Measurements from ENCODE around the gene KIF13A. TPM values are rescaled to one million over a fixed set of nuclear protein-coding genes. Genes with fewer than 3 reads are reported as not detected.

The KIF13A gene
- total and polyA plus RNA-seq, 2 experiments from 2014 or later: 8.4 to 28.2 TPM

DNA sequence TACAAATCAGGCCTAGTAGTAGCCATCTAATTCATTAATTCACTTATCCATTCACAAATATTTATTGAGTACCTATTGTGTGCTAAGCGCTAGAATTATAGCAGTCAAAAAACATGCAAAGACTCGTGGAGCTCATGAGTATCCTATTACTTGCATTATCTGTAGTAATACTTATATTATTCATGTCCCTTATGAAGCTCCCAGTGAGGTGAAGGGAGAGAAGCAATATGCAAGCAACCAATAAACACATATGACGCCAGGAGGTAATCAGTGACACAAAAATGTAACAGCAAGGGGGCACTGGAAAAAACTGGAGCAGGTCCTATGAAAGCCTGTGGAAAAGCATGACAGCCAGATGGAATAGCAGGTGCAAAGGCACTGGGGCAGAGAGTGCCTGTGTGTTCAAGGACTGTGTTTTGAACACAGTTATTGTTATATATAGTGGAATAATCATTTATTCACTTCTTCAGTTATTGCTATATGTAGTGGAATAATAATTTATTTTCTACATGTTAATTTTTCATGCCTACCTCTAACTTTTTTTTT, 109.5 kb downstream of the KIF13A start:
- DNase-seq (ENCODE audit: low spot score) (no peak), ATAC-seq (no peak)
- Histone ChIP-seq H3K79me2 (replicated peaks; ENCODE audit: insufficient read depth) (peaks cover 3% of the 10 kb centered on the region), H3K27me3 (ENCODE audit: insufficient read depth) (no peaks in the 10 kb centered on the region), H3K27ac (ENCODE audit: low read depth) (no peak overlapping the region), H4K20me1 (replicated peaks; ENCODE audit: insufficient read depth) (no peaks in the 10 kb centered on the region), H3K4me3 (no peak overlapping the region), H3F3A (replicated peaks; ENCODE audit: low read depth) (no peaks in the 10 kb centered on the region), H3K36me3 (ENCODE audit: insufficient read depth) (no peaks in the 10 kb centered on the region), H2AFZ (no peak overlapping the region), H3K4me2 (no peak overlapping the region), H3K4me1 (ENCODE audit: insufficient read depth) (peaks cover 4% of the 10 kb centered on the region), H3K9me2 (ENCODE audit: insufficient read depth) (no peaks in the 10 kb centered on the region)
- TF ChIP-seq STAT1 (IDR thresholded peaks at IDR 0.05; ENCODE audit: unreplicated experiment): no peak
- no peak for TF ChIP-seq ZNF114 (CRISPR knock-in tag; IDR thresholded peaks at IDR 0.05)
- no peaks in the 10 kb centered on the region for H3K9me3 Mint-ChIP-seq
- H3K4me1 Mint-ChIP-seq: peaks cover 4% of the 10 kb centered on the region; the same call in 2 of the 3 replicates
- H3K27me3 Mint-ChIP-seq (ENCODE audit: insufficient read depth, low read depth, poor library complexity): no peaks in the 10 kb centered on the region
- H3K27ac Mint-ChIP-seq: no peak overlapping the region
- H3K4me3 Mint-ChIP-seq: no peak overlapping the region
- H3K36me3 Mint-ChIP-seq (ENCODE audit: low read depth): no peaks in the 10 kb centered on the region; the same call in 2 of the 3 replicates

DNA sequence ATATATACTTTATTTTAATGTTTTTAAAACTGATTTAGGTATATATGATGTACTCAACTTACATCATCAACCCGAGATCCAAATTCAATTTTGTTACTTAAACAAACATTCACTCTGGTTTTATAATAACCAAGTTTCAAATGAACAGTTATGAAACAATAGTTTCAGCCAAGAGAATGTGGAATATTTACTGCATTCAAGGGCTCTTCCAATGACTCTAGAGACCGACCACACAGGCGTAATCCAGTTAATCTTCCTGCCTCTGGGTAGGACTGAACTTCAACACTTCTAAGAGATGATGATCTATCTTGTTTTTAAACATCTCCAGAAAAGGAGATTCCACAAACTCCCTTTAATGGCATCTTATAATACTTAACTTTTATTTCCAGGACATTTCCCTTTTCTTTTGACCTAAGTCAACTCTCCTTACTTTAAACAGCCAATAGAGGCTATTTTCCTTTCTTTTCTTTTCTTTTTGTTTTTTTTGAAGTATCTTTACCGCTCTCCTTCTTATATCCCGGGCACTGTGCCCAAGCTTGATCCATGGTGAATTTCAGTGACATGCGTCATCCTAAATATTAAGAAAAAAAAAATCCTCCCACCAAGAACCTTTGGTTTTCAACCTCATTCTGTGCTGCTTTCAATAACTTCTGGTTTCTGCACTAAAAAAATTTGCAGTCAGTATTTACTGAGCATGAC, 110.1 kb downstream of the KIF13A start:
- Histone ChIP-seq H3K27me3 (ENCODE audit: insufficient read depth) (no peaks in the 10 kb centered on the region), H2AFZ (no peak overlapping the region), H3K9me2 (ENCODE audit: insufficient read depth) (no peaks in the 10 kb centered on the region), H3K27ac (ENCODE audit: low read depth) (no peak overlapping the region), H3K4me2 (no peak overlapping the region), H3K4me3 (no peak overlapping the region), H3K79me2 (replicated peaks; ENCODE audit: insufficient read depth) (peaks cover under 1% of the 10 kb centered on the region), H4K20me1 (replicated peaks; ENCODE audit: insufficient read depth) (no peaks in the 10 kb centered on the region), H3F3A (replicated peaks; ENCODE audit: low read depth) (no peaks in the 10 kb centered on the region), H3K4me1 (ENCODE audit: insufficient read depth) (peaks cover 4% of the 10 kb centered on the region), H3K36me3 (ENCODE audit: insufficient read depth) (no peaks in the 10 kb centered on the region)
- no peak overlapping the region for H3K27ac Mint-ChIP-seq
- ATAC-seq: no peak
- H3K4me3 Mint-ChIP-seq: no peak overlapping the region
- no peaks in the 10 kb centered on the region; the same call in 2 of the 3 replicates for H3K36me3 Mint-ChIP-seq (ENCODE audit: low read depth)
- H3K9me3 Mint-ChIP-seq: no peaks in the 10 kb centered on the region
- no peaks in the 10 kb centered on the region for H3K27me3 Mint-ChIP-seq (ENCODE audit: insufficient read depth, low read depth, poor library complexity)
- peaks cover 4% of the 10 kb centered on the region; the same call in 2 of the 3 replicates for H3K4me1 Mint-ChIP-seq
- DNase-seq (ENCODE audit: low spot score): no peak
- no peak for TF ChIP-seq EZH2phosphoT487 (IDR thresholded peaks at IDR 0.05; ENCODE audit: unreplicated experiment)
- TF ChIP-seq STAT1 (IDR thresholded peaks at IDR 0.05; ENCODE audit: unreplicated experiment): no peak
- no peak for TF ChIP-seq JUNB (IDR thresholded peaks at IDR 0.05; ENCODE audit: unreplicated experiment)
- TF ChIP-seq, protein P1, sequence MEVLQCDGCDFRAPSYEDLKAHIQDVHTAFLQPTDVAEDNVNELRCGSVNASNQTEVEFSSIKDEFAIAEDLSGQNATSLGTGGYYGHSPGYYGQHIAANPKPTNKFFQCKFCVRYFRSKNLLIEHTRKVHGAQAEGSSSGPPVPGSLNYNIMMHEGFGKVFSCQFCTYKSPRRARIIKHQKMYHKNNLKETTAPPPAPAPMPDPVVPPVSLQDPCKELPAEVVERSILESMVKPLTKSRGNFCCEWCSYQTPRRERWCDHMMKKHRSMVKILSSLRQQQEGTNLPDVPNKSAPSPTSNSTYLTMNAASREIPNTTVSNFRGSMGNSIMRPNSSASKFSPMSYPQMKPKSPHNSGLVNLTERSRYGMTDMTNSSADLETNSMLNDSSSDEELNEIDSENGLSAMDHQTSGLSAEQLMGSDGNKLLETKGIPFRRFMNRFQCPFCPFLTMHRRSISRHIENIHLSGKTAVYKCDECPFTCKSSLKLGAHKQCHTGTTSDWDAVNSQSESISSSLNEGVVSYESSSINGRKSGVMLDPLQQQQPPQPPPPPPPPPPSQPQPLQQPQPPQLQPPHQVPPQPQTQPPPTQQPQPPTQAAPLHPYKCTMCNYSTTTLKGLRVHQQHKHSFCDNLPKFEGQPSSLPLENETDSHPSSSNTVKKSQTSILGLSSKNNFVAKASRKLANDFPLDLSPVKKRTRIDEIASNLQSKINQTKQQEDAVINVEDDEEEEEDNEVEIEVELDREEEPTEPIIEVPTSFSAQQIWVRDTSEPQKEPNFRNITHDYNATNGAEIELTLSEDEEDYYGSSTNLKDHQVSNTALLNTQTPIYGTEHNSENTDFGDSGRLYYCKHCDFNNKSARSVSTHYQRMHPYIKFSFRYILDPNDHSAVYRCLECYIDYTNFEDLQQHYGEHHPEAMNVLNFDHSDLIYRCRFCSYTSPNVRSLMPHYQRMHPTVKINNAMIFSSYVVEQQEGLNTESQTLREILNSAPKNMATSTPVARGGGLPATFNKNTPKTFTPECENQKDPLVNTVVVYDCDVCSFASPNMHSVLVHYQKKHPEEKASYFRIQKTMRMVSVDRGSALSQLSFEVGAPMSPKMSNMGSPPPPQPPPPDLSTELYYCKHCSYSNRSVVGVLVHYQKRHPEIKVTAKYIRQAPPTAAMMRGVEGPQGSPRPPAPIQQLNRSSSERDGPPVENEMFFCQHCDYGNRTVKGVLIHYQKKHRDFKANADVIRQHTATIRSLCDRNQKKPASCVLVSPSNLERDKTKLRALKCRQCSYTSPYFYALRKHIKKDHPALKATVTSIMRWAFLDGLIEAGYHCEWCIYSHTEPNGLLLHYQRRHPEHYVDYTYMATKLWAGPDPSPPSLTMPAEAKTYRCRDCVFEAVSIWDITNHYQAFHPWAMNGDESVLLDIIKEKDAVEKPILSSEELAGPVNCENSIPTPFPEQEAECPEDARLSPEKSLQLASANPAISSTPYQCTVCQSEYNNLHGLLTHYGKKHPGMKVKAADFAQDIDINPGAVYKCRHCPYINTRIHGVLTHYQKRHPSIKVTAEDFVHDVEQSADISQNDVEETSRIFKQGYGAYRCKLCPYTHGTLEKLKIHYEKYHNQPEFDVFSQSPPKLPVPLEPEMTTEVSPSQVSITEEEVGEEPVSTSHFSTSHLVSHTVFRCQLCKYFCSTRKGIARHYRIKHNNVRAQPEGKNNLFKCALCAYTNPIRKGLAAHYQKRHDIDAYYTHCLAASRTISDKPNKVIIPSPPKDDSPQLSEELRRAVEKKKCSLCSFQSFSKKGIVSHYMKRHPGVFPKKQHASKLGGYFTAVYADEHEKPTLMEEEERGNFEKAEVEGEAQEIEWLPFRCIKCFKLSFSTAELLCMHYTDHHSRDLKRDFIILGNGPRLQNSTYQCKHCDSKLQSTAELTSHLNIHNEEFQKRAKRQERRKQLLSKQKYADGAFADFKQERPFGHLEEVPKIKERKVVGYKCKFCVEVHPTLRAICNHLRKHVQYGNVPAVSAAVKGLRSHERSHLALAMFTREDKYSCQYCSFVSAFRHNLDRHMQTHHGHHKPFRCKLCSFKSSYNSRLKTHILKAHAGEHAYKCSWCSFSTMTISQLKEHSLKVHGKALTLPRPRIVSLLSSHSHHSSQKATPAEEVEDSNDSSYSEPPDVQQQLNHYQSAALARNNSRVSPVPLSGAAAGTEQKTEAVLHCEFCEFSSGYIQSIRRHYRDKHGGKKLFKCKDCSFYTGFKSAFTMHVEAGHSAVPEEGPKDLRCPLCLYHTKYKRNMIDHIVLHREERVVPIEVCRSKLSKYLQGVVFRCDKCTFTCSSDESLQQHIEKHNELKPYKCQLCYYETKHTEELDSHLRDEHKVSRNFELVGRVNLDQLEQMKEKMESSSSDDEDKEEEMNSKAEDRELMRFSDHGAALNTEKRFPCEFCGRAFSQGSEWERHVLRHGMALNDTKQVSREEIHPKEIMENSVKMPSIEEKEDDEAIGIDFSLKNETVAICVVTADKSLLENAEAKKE (CRISPR knock-in tag; IDR thresholded peaks at IDR 0.05): no peak
- no peak for TF ChIP-seq ZNF331 (CRISPR knock-in tag; IDR thresholded peaks at IDR 0.05; ENCODE audit: low read depth)
- TF ChIP-seq NANOG (IDR thresholded peaks at IDR 0.05; ENCODE audit: borderline replicate concordance): no peak
- TF ChIP-seq EZH2 (IDR thresholded peaks at IDR 0.05; ENCODE audit: low read depth, unreplicated experiment): no peak
- TF ChIP-seq, protein P2, sequence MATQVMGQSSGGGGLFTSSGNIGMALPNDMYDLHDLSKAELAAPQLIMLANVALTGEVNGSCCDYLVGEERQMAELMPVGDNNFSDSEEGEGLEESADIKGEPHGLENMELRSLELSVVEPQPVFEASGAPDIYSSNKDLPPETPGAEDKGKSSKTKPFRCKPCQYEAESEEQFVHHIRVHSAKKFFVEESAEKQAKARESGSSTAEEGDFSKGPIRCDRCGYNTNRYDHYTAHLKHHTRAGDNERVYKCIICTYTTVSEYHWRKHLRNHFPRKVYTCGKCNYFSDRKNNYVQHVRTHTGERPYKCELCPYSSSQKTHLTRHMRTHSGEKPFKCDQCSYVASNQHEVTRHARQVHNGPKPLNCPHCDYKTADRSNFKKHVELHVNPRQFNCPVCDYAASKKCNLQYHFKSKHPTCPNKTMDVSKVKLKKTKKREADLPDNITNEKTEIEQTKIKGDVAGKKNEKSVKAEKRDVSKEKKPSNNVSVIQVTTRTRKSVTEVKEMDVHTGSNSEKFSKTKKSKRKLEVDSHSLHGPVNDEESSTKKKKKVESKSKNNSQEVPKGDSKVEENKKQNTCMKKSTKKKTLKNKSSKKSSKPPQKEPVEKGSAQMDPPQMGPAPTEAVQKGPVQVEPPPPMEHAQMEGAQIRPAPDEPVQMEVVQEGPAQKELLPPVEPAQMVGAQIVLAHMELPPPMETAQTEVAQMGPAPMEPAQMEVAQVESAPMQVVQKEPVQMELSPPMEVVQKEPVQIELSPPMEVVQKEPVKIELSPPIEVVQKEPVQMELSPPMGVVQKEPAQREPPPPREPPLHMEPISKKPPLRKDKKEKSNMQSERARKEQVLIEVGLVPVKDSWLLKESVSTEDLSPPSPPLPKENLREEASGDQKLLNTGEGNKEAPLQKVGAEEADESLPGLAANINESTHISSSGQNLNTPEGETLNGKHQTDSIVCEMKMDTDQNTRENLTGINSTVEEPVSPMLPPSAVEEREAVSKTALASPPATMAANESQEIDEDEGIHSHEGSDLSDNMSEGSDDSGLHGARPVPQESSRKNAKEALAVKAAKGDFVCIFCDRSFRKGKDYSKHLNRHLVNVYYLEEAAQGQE (IDR thresholded peaks at IDR 0.05; ENCODE audit: unreplicated experiment): no peak
- TF ChIP-seq POLR2AphosphoS5 (IDR thresholded peaks at IDR 0.05; ENCODE audit: low read depth): no peak

All from GM23338 (cell line).